ENCODE measurements around the gene MUL1.

- TF ChIP-seq CTCF (IDR thresholded peaks at IDR 0.05) (no peak), POLR2AphosphoS5 (IDR thresholded peaks at IDR 0.05; ENCODE audit: insufficient read depth in 1 of 2, low read depth in 1 of 2) (no peak), POLR2A (IDR thresholded peaks at IDR 0.05) (no peak)
Measured at GRCh38 chr1:20534659-20535417, 26.9 kb upstream of the MUL1 start.
